Left cardiac atrium (tissue), 2 donors: ENCODE data around the gene ZNF138. TPM values are rescaled to one million over a fixed set of nuclear protein-coding genes. Genes with fewer than 3 reads are reported as not detected.

Source experiments
- total RNA-seq, 2 donors: library from RNA; stranded (reverse); fragmentation: NEBNext Ultra II Directional; extraction: Animal tissue kit (Norgen Biotek cat#: 25700); gene quantifications; one replicate each; pipeline ENCODE4 v1.2.1, GENCODE V29; 2021
- donor health status: DM: no; HTN: yes; CAD: no; lungs with severe emphysema.
- donor health status: DM: yes; HTN: yes; CAD: no.

The ZNF138 gene
- total RNA-seq, 2 donors from 2014 or later, result 5.6 to 6.0 TPM

Other genes starting within 250 kb of the ZNF138 start
- gene ZNF680, start 231.4 kb upstream of the ZNF138 start, total RNA-seq, result 10 to 100 TPM; 17.9 to 20.7 TPM
- gene ZNF107, start 128.3 kb upstream of the ZNF138 start, total RNA-seq, result 1 to 10 TPM; 1.6 to 2.4 TPM
- 1 to 10 TPM; 2.3 to 2.7 TPM for gene ZNF273, start 108.8 kb downstream of the ZNF138 start, total RNA-seq
- 1 to 10 TPM; 7.9 to 9.4 TPM for gene ZNF117, start 196.6 kb downstream of the ZNF138 start, total RNA-seq
- gene ERV3-1, start 212.3 kb downstream of the ZNF138 start, total RNA-seq, result 10 to 100 TPM; 13.6 to 17.0 TPM